ENCODE data around the gene STAT6. TPM values are rescaled to one million over a fixed set of nuclear protein-coding genes. Genes with fewer than 3 reads are reported as not detected.

Gene STAT6
- total RNA-seq, 2 experiments from 2014 or later: 239 to 242 TPM

DNA sequence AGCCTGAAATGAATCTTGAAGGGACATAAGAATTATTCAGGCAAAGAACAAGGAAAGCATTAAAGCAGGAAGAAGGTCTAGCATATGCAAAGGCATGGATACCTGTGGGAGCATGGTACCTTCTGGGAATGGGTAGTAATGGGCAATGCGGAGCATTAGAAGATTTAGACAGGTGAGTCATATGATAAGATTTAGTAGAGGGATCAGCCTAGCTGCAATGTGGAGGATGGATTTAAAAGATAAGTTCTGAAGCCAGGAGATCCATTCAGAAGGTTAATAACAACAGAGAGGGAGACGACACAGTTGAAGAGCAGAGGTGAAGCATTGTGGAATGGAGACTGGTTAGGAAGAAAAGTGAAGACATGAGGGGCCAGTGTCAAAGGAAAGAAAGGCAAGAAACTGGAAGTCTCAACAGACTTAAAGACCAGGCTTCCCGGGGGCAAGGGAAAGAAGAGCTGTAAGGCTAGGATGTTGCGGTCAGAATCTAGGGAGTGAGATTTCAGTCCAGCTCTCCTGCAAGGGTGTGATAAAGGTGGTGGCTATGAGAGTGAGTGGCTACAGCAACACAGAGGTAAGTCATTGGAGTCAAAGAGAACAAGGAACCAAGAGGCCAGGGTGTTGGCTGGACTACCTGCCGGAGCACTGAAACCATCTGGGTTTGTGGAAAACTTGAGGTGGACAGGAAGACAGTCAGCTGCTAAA lies 5.6 kb upstream of the STAT6 start:
- no peak for DNase-seq
- Mint-ChIP-seq H3K9me3 (no peaks in the 10 kb centered on the region), H3K4me3 (no peak overlapping the region), H3K36me3 (ENCODE audit: low read depth) (no peaks in the 10 kb centered on the region), H3K27ac (no peak overlapping the region), H3K4me1 (peaks cover 19% of the 10 kb centered on the region), H3K27me3 (peaks cover 7% of the 10 kb centered on the region)
- POLR2A ChIA-PET: interaction anchor here (0.6 kb wide), 1 partner anchor 12 kb away, joined by 3 read pairs; no protein-coding TSS in a partner anchor
- CTCF ChIA-PET: interaction anchor here (1.0 to 1.3 kb wide), 3 partner anchors 10 to 126 kb away, joined by 3 read pairs; no protein-coding TSS in a partner anchor

GRCh38 chr12:57112492-57113294 lies 1.5 kb upstream of the STAT6 start:
- peak overlapping the region; percentile 88 for H3K4me3 Mint-ChIP-seq
- ChIA-PET CTCF (interaction anchor here (0.5 to 10.3 kb wide), 42 partner anchors 8 to 1396 kb away, joined by 3 to 98 read pairs (median 5); partner anchors contain the start of genes LRP1, NAB2, NEMP1 and TAC3), POLR2A (interaction anchor here (0.6 to 2.6 kb wide), 9 partner anchors 14 to 102 kb away, joined by 3 to 19 read pairs (median 6); partner anchors contain the start of genes NAB2 and NEMP1)
- no peaks in the 10 kb centered on the region for H3K9me3 Mint-ChIP-seq
- peaks cover 17% of the 10 kb centered on the region for H3K36me3 Mint-ChIP-seq (ENCODE audit: low read depth)
- peaks cover 7% of the 10 kb centered on the region for H3K27me3 Mint-ChIP-seq
- H3K27ac Mint-ChIP-seq: peak overlapping the region; percentile 95
- DNase-seq: no peak
- peaks cover 41% of the 10 kb centered on the region for H3K4me1 Mint-ChIP-seq

- ChIA-PET CTCF (interaction anchor here (1.0 to 10.3 kb wide), 17 partner anchors 10 to 133 kb away, joined by 3 to 98 read pairs (median 10); partner anchors contain the start of genes LRP1, NAB2, NEMP1 and SHMT2), POLR2A (interaction anchor here (0.5 to 2.6 kb wide), 4 partner anchors 10 to 45 kb away, joined by 3 to 19 read pairs (median 6); no protein-coding TSS in a partner anchor)
- Mint-ChIP-seq H3K27ac (peak overlapping the region; percentile 95), H3K4me1 (peaks cover 54% of the 10 kb centered on the region), H3K9me3 (no peaks in the 10 kb centered on the region), H3K4me3 (peak overlapping the region; percentile 88), H3K36me3 (ENCODE audit: low read depth) (peaks cover 37% of the 10 kb centered on the region), H3K27me3 (no peaks in the 10 kb centered on the region)
- peak; percentile 73 for DNase-seq
These were observed 795 bp downstream of the STAT6 start for GRCh38 chr12:57110104-57111030.

GRCh38 chr12:57109207-57110103 lies 1.7 kb downstream of the STAT6 start:
- POLR2A ChIA-PET: interaction anchor here (0.5 to 0.8 kb wide), 2 partner anchors 12 to 39 kb away, joined by 3 read pairs; no protein-coding TSS in a partner anchor
- DNase-seq: no peak
- H3K36me3 Mint-ChIP-seq (ENCODE audit: low read depth): peaks cover 44% of the 10 kb centered on the region
- peaks cover 59% of the 10 kb centered on the region for H3K4me1 Mint-ChIP-seq
- CTCF ChIA-PET: interaction anchor here (1.0 to 10.3 kb wide), 6 partner anchors 9 to 101 kb away, joined by 3 to 98 read pairs (median 38); partner anchors contain the start of genes LRP1 and NAB2
- H3K9me3 Mint-ChIP-seq: no peaks in the 10 kb centered on the region
- no peaks in the 10 kb centered on the region for H3K27me3 Mint-ChIP-seq
- H3K27ac Mint-ChIP-seq: peak overlapping the region; percentile 95
- H3K4me3 Mint-ChIP-seq: peak overlapping the region; percentile 88

DNA sequence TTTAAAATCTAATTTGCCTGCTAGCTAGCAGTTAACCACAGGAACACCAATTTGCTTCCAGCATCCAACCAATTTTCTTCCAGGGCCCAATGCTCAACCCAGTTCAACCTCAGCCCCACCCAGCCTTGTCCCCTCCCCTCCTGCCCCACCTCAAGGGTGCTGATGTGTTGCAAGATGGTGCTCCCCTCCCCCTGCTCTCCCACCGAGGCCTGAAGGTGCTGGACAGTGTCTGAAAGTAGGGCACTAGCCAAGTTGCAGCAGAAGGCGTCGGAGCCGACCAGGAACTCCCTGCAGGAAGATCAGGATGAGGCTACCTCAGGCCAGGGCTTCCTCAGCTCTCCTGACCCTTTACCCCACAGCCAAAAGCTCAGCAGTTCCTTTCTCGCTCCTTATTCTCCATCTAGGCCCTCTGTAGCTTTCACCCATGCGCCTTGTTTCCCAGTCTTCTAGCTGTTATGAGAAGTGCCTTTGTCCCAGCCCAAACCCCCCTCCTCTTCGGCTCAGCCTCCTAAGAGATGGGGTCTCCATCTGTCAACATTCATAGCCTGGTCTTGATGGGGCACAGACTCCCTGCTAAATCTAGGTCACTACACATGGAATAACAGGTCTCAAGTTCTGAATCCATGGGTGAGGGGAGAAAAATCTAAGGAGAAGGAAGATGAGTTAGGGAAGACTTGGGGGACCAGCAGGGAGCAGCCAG lies 3.6 kb downstream of the STAT6 start:
- Mint-ChIP-seq H3K9me3 (no peaks in the 10 kb centered on the region), H3K27ac (no peak overlapping the region), H3K4me3 (no peak overlapping the region), H3K27me3 (no peaks in the 10 kb centered on the region), H3K36me3 (ENCODE audit: low read depth) (peaks cover 50% of the 10 kb centered on the region), H3K4me1 (peaks cover 62% of the 10 kb centered on the region)
- DNase-seq: no peak
- POLR2A ChIA-PET: no interaction called here
- CTCF ChIA-PET: interaction anchor here (0.8 to 10.3 kb wide), 5 partner anchors 10 to 35 kb away, joined by 3 to 98 read pairs (median 15); partner anchors contain the start of gene NAB2

DNA sequence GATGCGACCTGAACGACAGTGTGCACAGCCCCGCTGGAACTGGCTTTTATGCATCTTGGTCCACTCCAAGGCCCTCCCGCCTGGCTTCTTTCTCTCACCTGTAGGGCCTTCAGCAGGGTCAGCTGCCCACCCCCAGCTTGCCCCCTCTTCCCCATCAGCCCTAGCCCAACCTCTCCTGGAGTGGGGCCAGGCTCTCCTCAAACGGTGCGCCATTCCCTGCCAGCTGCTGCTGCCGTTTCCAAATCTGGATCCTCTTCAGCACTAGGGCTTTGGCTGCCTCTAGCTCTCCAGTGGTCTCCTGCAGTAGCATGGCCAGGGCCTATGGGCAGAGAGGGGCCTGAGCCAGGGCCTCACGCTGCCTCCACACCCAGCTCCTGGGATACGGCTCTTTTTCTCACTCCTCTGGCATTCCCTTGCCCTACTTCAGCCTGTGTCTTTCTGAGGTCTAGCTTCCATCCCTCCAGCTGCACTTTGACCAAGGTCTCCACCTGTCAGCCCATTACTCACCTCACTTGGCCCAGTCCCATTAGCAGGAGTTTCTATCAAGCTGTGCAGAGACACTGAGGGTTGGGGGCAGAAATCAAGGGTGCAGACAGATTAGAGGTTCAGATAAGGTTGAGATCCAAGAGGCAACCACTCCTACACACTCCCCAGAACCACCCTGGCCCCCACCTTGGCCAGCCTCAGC lies 5.0 kb downstream of the STAT6 start:
- H3K27ac Mint-ChIP-seq: peak overlapping the region; percentile 22
- peaks cover 54% of the 10 kb centered on the region for H3K36me3 Mint-ChIP-seq (ENCODE audit: low read depth)
- H3K9me3 Mint-ChIP-seq: no peaks in the 10 kb centered on the region
- H3K4me1 Mint-ChIP-seq: peaks cover 65% of the 10 kb centered on the region
- no peak for DNase-seq
- ChIA-PET CTCF (interaction anchor here (0.6 to 10.3 kb wide), 7 partner anchors 9 to 138 kb away, joined by 3 to 90 read pairs (median 4); partner anchors contain the start of gene NAB2), POLR2A (interaction anchor here (1.2 kb wide), 1 partner anchor 14 kb away, joined by 5 read pairs; no protein-coding TSS in a partner anchor)
- H3K4me3 Mint-ChIP-seq: no peak overlapping the region
- H3K27me3 Mint-ChIP-seq: no peaks in the 10 kb centered on the region

DNA sequence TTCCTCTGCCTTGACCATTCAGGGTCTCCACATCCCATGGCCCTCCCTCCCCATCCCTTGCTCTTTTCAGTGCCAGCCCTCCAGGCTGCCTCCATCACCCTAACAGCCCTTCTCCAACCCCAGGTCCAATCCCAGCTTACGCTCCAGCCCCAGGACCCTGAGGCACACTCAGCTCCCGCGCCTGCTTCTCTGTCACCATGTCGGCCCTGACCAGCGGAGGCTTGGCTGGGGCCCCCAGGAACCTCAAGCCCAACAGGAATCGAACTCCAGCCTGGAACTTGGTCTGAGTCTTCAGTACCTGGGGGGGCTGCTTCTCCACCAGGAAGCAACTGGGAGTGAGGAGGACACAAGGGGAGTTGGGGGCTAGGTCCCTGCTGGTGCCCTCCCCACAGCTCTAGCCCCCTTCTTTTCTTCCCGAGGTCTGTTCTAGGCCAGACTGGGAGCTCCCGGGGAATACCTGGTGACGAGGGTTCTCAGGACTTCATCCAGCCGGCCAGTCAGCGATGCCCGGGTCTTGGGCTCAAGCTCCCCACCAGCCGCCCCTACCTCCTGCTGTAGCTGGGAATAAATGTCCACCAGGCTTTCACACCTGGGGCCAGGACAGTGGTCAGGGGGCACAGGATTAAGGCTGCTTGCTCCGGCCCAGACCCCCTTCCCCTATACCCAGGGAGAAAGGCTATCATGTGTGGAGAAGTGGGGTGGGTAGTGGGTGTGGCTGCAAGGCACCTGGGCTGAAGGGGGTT lies 6.0 kb downstream of the STAT6 start:
- Mint-ChIP-seq H3K27me3 (no peaks in the 10 kb centered on the region), H3K9me3 (no peaks in the 10 kb centered on the region), H3K27ac (no peak overlapping the region), H3K4me3 (no peak overlapping the region), H3K4me1 (peaks cover 68% of the 10 kb centered on the region), H3K36me3 (ENCODE audit: low read depth) (peaks cover 54% of the 10 kb centered on the region)
- CTCF ChIA-PET: interaction anchor here (0.6 to 10.3 kb wide), 7 partner anchors 9 to 980 kb away, joined by 3 to 90 read pairs (median 3); partner anchors contain the start of gene NAB2
- no peak for DNase-seq
- POLR2A ChIA-PET: interaction anchor here (1.2 kb wide), 1 partner anchor 13 kb away, joined by 5 read pairs; no protein-coding TSS in a partner anchor

- no peak overlapping the region for H3K4me3 Mint-ChIP-seq
- H3K4me1 Mint-ChIP-seq: peaks cover 68% of the 10 kb centered on the region
- peaks cover 56% of the 10 kb centered on the region for H3K36me3 Mint-ChIP-seq (ENCODE audit: low read depth)
- CTCF ChIA-PET: interaction anchor here (1.4 to 10.3 kb wide), 3 partner anchors 8 to 35 kb away, joined by 4 to 90 read pairs (median 7); partner anchors contain the start of gene NAB2
- no peaks in the 10 kb centered on the region for H3K9me3 Mint-ChIP-seq
- no peak for DNase-seq
- POLR2A ChIA-PET: interaction anchor here (0.6 kb wide), 1 partner anchor 13 kb away, joined by 3 read pairs; no protein-coding TSS in a partner anchor
- peak overlapping the region; percentile 54 for H3K27ac Mint-ChIP-seq
- no peaks in the 10 kb centered on the region for H3K27me3 Mint-ChIP-seq
These were observed 6.8 kb downstream of the STAT6 start for GRCh38 chr12:57104292-57104910.

- Mint-ChIP-seq H3K4me3 (no peak overlapping the region), H3K4me1 (peaks cover 70% of the 10 kb centered on the region), H3K9me3 (no peaks in the 10 kb centered on the region), H3K27me3 (no peaks in the 10 kb centered on the region), H3K27ac (peak overlapping the region; percentile 36), H3K36me3 (ENCODE audit: low read depth) (peaks cover 60% of the 10 kb centered on the region)
- no peak for DNase-seq
- ChIA-PET CTCF (interaction anchor here (1.3 to 10.3 kb wide), 3 partner anchors 8 to 34 kb away, joined by 4 to 90 read pairs (median 6); partner anchors contain the start of gene NAB2), POLR2A (interaction anchor here (0.5 kb wide), 1 partner anchor 1083 kb away, joined by 8 read pairs; no protein-coding TSS in a partner anchor)
These were observed 7.3 kb downstream of the STAT6 start for GRCh38 chr12:57103856-57104255.

All from activated CD4-positive, alpha-beta T cell treated with anti-CD3 and anti-CD28 coated beads, Interleukin-2, amount 10 ng/mL, durations not matched to agents 7 days and 5 days (primary cell).